ENCODE results near the gene FOXO3. TPM values are rescaled to one million over a fixed set of nuclear protein-coding genes. Genes with fewer than 3 reads are reported as not detected.

The FOXO3 gene
- total RNA-seq, 1 donor from 2014 or later: 41.4 TPM

GRCh38 chr6:108568101-108568500, 7.4 kb downstream of the FOXO3 start:
- DNase-seq (ENCODE audit: low read depth): no peak
- no peak for TF ChIP-seq CTCF (IDR thresholded peaks at IDR 0.05; ENCODE audit: insufficient read depth, low read length, poor library complexity, severe bottlenecking)
- Histone ChIP-seq H3K27me3 (ENCODE audit: control insufficient read depth, insufficient read depth, low read length) (no peaks in the 10 kb centered on the region), H3K4me3 (ENCODE audit: low read depth, low read length) (no peak overlapping the region), H3K36me3 (ENCODE audit: control insufficient read depth, insufficient read depth, low read length) (no peaks in the 10 kb centered on the region)

- DNase-seq (ENCODE audit: low read depth): no peak
- TF ChIP-seq CTCF (IDR thresholded peaks at IDR 0.05; ENCODE audit: insufficient read depth, low read length, poor library complexity, severe bottlenecking): no peak
- no peak overlapping the region for H3K4me3 ChIP-seq (ENCODE audit: low read depth, low read length)
- no peaks in the 10 kb centered on the region for H3K36me3 ChIP-seq (ENCODE audit: control insufficient read depth, insufficient read depth, low read length)
- no peaks in the 10 kb centered on the region for H3K27me3 ChIP-seq (ENCODE audit: control insufficient read depth, insufficient read depth, low read length)
Observed at GRCh38 chr6:108568551-108569305, 8.0 kb downstream of the FOXO3 start.

- TF ChIP-seq CTCF (IDR thresholded peaks at IDR 0.05; ENCODE audit: insufficient read depth, low read length, poor library complexity, severe bottlenecking): peak; percentile 3
- Histone ChIP-seq H3K36me3 (ENCODE audit: control insufficient read depth, insufficient read depth, low read length) (no peaks in the 10 kb centered on the region), H3K27me3 (ENCODE audit: control insufficient read depth, insufficient read depth, low read length) (no peaks in the 10 kb centered on the region), H3K4me3 (ENCODE audit: low read depth, low read length) (no peak overlapping the region)
- DNase-seq (ENCODE audit: low read depth): no peak
Observed at GRCh38 chr6:108570517-108570916, 9.8 kb downstream of the FOXO3 start.

GRCh38 chr6:108574457-108575141, 13.9 kb downstream of the FOXO3 start:
- Histone ChIP-seq H3K36me3 (ENCODE audit: control insufficient read depth, insufficient read depth, low read length) (no peaks in the 10 kb centered on the region), H3K27me3 (ENCODE audit: control insufficient read depth, insufficient read depth, low read length) (no peaks in the 10 kb centered on the region), H3K4me3 (ENCODE audit: low read depth, low read length) (no peak overlapping the region)
- no peak for DNase-seq (ENCODE audit: low read depth)
- no peak for TF ChIP-seq CTCF (IDR thresholded peaks at IDR 0.05; ENCODE audit: insufficient read depth, low read length, poor library complexity, severe bottlenecking)

- no peaks in the 10 kb centered on the region for H3K36me3 ChIP-seq (ENCODE audit: control insufficient read depth, insufficient read depth, low read length)
- H3K4me3 ChIP-seq (ENCODE audit: low read depth, low read length): no peak overlapping the region
- H3K27me3 ChIP-seq (ENCODE audit: control insufficient read depth, insufficient read depth, low read length): no peaks in the 10 kb centered on the region
- no peak for DNase-seq (ENCODE audit: low read depth)
- no peak for TF ChIP-seq CTCF (IDR thresholded peaks at IDR 0.05; ENCODE audit: insufficient read depth, low read length, poor library complexity, severe bottlenecking)
Observed at GRCh38 chr6:108575905-108576494, 15.3 kb downstream of the FOXO3 start.
